WTC11 (cell line): Measurements from ENCODE around the gene FAM227B.

Experiments used
- CREM ChIP-seq: sonication (generic); formaldehyde crosslinking; IDR thresholded peaks from 2 replicates; pipeline ENCODE4 v1.8.1; 2022; ENCODE audit warnings: mild to moderate bottlenecking, missing genetic modification reagents, moderate library complexity
- CTCF ChIP-seq: fragments of 200-600 bp; IDR thresholded peaks from 2 replicates; pipeline ENCODE4 v1.8.0; 2022; ENCODE audit warnings: antibody characterized with exemption
- FOXP4 ChIP-seq: sonication (generic); formaldehyde crosslinking; IDR thresholded peaks from 2 replicates; pipeline ENCODE4 v1.8.0; 2022; ENCODE audit warnings: mild to moderate bottlenecking, missing genetic modification reagents
- MAX ChIP-seq: sonication (generic); formaldehyde crosslinking; IDR thresholded peaks from 2 replicates; pipeline ENCODE4 v1.8.0; 2022; ENCODE audit warnings: mild to moderate bottlenecking, missing genetic modification reagents
- TF ChIP-seq, protein P1 (sequence below): sonication (generic); formaldehyde crosslinking; conservative IDR thresholded peaks from 2 replicates; pipeline ENCODE4 v1.8.1; 2022; ENCODE audit warnings: mild to moderate bottlenecking, missing genetic modification reagents
- TF ChIP-seq, protein P2 (sequence below): sonication (generic); formaldehyde crosslinking; IDR thresholded peaks from 2 replicates; pipeline ENCODE4 v1.8.1; 2023; ENCODE audit warnings: mild to moderate bottlenecking, missing genetic modification reagents, borderline replicate concordance

DNA sequence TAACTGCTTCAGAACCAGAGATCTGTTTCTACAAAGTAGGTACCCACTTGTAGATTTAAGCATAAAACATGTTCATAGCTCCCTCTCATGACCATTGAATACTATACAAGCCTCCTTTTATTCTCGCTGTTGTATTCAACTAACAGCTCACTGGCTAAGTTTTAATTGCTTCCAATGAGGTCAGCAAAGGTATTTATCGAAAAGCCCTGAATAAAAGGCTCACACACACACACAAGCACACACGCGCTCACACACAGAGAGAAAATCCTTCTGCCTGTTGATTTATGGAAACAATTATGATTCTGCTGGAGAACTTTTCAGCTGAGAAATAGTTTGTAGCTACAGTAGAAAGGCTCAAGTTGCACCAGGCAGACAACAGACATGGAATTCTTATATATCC lies 197.6 kb downstream of the FAM227B start, which contains the start of gene FGF7:
- TF ChIP-seq CTCF, result no peak
- TF ChIP-seq, protein P1, sequence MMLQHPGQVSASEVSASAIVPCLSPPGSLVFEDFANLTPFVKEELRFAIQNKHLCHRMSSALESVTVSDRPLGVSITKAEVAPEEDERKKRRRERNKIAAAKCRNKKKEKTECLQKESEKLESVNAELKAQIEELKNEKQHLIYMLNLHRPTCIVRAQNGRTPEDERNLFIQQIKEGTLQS, result no peak
- TF ChIP-seq, protein P2, sequence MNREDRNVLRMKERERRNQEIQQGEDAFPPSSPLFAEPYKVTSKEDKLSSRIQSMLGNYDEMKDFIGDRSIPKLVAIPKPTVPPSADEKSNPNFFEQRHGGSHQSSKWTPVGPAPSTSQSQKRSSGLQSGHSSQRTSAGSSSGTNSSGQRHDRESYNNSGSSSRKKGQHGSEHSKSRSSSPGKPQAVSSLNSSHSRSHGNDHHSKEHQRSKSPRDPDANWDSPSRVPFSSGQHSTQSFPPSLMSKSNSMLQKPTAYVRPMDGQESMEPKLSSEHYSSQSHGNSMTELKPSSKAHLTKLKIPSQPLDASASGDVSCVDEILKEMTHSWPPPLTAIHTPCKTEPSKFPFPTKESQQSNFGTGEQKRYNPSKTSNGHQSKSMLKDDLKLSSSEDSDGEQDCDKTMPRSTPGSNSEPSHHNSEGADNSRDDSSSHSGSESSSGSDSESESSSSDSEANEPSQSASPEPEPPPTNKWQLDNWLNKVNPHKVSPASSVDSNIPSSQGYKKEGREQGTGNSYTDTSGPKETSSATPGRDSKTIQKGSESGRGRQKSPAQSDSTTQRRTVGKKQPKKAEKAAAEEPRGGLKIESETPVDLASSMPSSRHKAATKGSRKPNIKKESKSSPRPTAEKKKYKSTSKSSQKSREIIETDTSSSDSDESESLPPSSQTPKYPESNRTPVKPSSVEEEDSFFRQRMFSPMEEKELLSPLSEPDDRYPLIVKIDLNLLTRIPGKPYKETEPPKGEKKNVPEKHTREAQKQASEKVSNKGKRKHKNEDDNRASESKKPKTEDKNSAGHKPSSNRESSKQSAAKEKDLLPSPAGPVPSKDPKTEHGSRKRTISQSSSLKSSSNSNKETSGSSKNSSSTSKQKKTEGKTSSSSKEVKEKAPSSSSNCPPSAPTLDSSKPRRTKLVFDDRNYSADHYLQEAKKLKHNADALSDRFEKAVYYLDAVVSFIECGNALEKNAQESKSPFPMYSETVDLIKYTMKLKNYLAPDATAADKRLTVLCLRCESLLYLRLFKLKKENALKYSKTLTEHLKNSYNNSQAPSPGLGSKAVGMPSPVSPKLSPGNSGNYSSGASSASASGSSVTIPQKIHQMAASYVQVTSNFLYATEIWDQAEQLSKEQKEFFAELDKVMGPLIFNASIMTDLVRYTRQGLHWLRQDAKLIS (CRISPR knock-in tag), result no peak
- no peak for TF ChIP-seq FOXP4 (CRISPR knock-in tag)
- TF ChIP-seq CREM (CRISPR knock-in tag), result no peak
- TF ChIP-seq MAX (CRISPR knock-in tag), result no peak
